Progenitor cell of endocrine pancreas (in vitro differentiated cells): ENCODE results near the gene WDFY2. TPM values are rescaled to one million over a fixed set of nuclear protein-coding genes. Genes with fewer than 3 reads are reported as not detected.

ENCODE experiments used
- DNase-seq: peaks from one replicate; pipeline ENCODE4 v3.0.0; 2021; ENCODE audit warnings: low spot score; ENCODE audit not compliant: unreplicated experiment
- H3K27ac Mint-ChIP-seq: 2 replicates; pipeline ENCODE4 v1.8.0; 2021; ENCODE audit warnings: mild to moderate bottlenecking, moderate library complexity, mixed read lengths
- H3K27me3 Mint-ChIP-seq: 2 replicates; pipeline ENCODE4 v1.8.0; 2021; ENCODE audit warnings: mixed read lengths
- H3K36me3 Mint-ChIP-seq: 2 replicates; pipeline ENCODE4 v1.8.0; 2022; ENCODE audit warnings: mixed read lengths; ENCODE audit not compliant: insufficient read depth
- H3K4me1 Mint-ChIP-seq: 2 replicates; pipeline ENCODE4 v1.8.0; 2021; ENCODE audit warnings: low read depth, mixed read lengths
- H3K4me3 Mint-ChIP-seq: 2 replicates; pipeline ENCODE4 v1.8.0; 2021; ENCODE audit warnings: low read depth, mild to moderate bottlenecking, moderate library complexity, mixed read lengths
- H3K9me3 Mint-ChIP-seq: 2 replicates; pipeline ENCODE4 v1.8.0; 2021; ENCODE audit warnings: low read depth, mixed read lengths
- CTCF ChIP-seq: fragments of 200-600 bp; sonication (generic); IDR thresholded peaks from one replicate; pipeline ENCODE4 v1.5.0; 2021; ENCODE audit warnings: antibody characterized with exemption, mild to moderate bottlenecking; ENCODE audit not compliant: unreplicated experiment
- total RNA-seq: library from RNA; stranded (reverse); gene quantifications from 2 replicates; pipeline ENCODE4 v1.2.1, GENCODE V29; 2021

The WDFY2 gene
- total RNA-seq, 1 donor from 2014 or later: 17.2 TPM

DNA sequence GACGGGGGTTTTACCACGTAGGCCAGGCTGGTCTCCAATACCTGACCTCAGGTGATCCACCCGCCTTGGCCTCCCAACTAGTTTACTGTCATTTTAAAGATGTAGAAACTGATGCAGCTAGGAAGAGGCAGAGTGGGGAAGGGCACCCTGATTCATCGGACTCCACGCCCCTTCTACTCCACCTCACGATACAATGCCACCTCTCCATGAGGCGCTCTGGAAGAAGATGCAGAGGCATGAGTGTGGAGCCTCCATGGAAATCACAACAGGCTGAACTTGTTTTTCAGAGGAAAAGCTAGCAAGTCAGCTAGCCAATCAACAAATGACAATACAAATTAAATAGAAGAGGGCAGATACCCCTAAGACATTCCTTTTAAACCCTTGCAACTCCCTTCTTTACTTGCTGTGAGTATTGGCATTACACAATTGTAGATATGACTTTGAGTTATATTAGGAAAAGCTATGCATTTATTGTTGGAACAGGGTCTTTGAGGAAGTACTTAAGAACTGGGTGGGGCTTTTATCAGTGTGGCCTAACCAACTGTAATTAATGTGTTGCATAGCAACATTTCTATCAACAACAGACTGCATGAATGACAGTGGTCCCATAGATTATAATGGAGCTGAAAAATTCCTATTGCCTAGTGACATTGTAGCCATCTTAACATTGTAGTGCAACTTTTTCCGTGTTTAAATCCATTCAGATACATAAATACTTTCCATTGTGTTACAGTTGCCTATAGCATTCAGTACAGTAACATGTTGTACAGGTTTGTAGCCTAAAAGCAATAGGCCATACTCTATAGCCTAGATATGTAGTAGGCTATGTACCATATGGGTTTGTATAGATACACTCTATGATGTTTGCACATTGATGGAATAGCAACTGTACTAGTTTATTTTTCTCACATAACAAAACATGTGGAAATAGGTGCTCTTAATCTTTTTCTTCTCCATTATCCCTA lies 17.6 kb downstream of the WDFY2 start:
- Mint-ChIP-seq H3K4me3 (no peak overlapping the region), H3K4me1 (peaks cover 4% of the 10 kb centered on the region), H3K36me3 (no peaks in the 10 kb centered on the region), H3K27ac (no peak overlapping the region), H3K27me3 (no peaks in the 10 kb centered on the region), H3K9me3 (no peaks in the 10 kb centered on the region)
- no peak for TF ChIP-seq CTCF
- no peak for DNase-seq

DNA sequence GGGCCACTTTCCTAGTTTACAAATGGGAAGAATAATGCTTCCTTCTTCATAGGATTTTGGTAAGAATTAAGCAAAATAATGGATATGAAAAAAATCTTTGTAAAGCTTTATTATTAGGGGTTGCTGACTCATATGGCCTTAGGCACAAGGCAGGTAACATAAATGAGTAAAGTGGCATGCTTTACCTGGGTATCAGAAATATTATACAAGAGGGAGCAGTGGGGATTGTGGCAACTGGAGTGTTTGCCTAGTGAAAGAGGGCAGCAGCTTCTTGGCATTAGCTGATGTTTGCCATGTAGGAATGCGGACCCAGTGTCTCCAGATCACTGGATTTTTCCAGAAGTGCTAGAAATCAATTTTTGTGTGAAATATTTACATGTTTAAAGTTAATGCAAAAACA lies 19.5 kb downstream of the WDFY2 start:
- Mint-ChIP-seq H3K36me3 (no peaks in the 10 kb centered on the region), H3K27me3 (no peaks in the 10 kb centered on the region)
- no peak for TF ChIP-seq CTCF

GRCh38 chr13:51605698-51606097 lies 21.4 kb downstream of the WDFY2 start:
- no peak for DNase-seq
- H3K27ac Mint-ChIP-seq: no peak overlapping the region
- H3K4me1 Mint-ChIP-seq: peaks cover 4% of the 10 kb centered on the region
- no peak overlapping the region for H3K4me3 Mint-ChIP-seq
- no peaks in the 10 kb centered on the region for H3K36me3 Mint-ChIP-seq
- no peaks in the 10 kb centered on the region for H3K27me3 Mint-ChIP-seq
- H3K9me3 Mint-ChIP-seq: no peaks in the 10 kb centered on the region
- TF ChIP-seq CTCF: no peak

More for the DNA sequence above, 19.5 kb downstream of the WDFY2 start:
- Mint-ChIP-seq H3K4me1 (peaks cover 4% of the 10 kb centered on the region), H3K4me3 (no peak overlapping the region), H3K27ac (no peak overlapping the region), H3K9me3 (no peaks in the 10 kb centered on the region)
- no peak for DNase-seq

DNA sequence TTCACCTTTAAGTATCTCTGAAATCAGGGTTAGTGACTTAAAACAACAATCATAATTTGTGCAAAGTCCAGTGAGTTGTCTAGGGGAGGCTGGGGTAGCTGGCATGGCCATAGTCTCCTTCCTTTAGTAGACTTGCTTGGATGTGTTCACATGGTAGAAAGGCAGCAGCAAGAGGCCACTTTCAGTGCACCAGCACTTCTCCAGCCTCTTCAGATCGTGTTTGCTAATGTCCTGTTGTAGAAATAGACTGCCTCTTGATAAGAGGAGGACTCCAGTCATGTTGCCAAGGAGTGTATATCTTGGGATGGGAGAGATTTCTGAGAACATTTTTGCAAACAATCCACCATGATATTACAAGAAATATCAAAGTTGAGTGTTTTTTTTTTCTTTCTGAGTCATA lies 22.9 kb downstream of the WDFY2 start:
- Mint-ChIP-seq H3K36me3 (no peaks in the 10 kb centered on the region), H3K4me1 (no peaks in the 10 kb centered on the region), H3K27me3 (no peaks in the 10 kb centered on the region), H3K9me3 (no peaks in the 10 kb centered on the region), H3K27ac (no peak overlapping the region), H3K4me3 (no peak overlapping the region)
- no peak for DNase-seq
- no peak for TF ChIP-seq CTCF

DNA sequence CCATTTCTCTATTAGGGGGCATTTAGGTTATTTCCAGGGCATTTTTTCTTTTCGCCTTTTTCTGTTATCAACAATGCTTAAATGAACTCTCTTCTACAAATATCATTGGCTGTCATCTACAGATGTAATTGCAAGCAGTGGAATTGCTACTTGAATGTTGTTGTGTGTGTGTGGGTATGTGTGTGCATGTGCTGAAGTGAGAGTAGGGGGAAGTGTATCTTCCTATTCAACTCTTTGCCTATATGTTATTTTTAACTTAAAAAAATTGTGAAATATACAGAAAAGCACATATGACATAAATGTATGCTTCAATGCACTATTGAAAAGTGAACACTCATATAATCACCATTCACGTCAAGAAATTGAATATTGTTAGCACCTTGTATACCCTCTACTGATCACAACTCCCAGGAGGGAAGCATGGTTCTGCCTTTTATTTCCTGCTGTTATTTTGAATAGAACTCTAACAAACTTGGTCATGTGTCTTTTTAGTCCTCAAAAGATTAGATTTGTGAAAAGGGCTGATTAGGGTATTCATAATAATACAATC lies 24.7 kb downstream of the WDFY2 start:
- no peak overlapping the region for H3K4me3 Mint-ChIP-seq

More for the DNA sequence above, 24.7 kb downstream of the WDFY2 start:
- no peaks in the 10 kb centered on the region for H3K36me3 Mint-ChIP-seq
- no peak overlapping the region for H3K27ac Mint-ChIP-seq
- no peak for TF ChIP-seq CTCF
- no peaks in the 10 kb centered on the region for H3K9me3 Mint-ChIP-seq
- DNase-seq: no peak
- no peaks in the 10 kb centered on the region for H3K27me3 Mint-ChIP-seq
- H3K4me1 Mint-ChIP-seq: peaks cover 3% of the 10 kb centered on the region
